NCI-H128 (cell line): ENCODE measurements around the gene ACOX3.
"Not testable (repeated sequence)": the region's sequence is repeated elsewhere in the genome, so short reads cannot be mapped to it uniquely, and the experiment has no call there.

Experiments used
- DNase-seq: peaks from one replicate; lab custom pipeline; 2025; ENCODE audit not compliant: unreplicated experiment; lab: John Stamatoyannopoulos, UW

Gene ACOX3

GRCh38 chr4:8440492-8441311 is at the start of gene ACOX3, which contains the start of gene TRMT44:
TSS of gene ACOX3 (minus strand) at chr4:8440723. CDS start at chr4:8416521, 24,202 bp downstream.
TSS of gene TRMT44 (plus strand) at chr4:8440777. CDS start at chr4:8440823, 46 bp downstream.
- DNase-seq, result peak; percentile 41

DNA sequence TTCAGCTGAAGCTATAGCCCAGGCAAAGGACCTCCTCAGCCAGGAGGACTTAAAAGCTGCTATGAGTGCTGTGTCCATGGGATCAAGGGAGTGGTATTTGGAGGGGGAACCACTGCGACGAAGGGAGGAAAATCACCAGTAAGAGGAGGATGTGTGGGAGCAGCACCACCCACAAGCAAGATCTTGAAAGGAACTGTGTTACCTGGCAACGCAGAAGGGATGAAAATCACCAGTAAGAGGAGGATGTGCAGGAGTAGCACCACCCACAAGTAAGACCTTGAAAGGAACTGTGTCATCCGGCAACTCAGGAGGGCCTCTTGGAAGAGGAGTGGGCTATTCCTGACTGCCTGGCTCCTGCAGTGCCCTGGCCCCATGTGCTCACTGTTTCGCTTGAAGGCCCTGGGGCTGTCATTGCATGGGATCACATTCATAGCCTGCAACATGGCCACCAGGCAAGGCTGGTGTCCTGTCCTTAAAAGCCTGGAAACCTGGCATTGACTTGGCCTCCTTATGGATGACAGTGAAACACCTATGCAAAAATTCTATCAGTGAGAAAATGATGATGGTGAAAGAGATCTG is 48.4 kb upstream of the ACOX3 start:
- no peak for DNase-seq

DNA sequence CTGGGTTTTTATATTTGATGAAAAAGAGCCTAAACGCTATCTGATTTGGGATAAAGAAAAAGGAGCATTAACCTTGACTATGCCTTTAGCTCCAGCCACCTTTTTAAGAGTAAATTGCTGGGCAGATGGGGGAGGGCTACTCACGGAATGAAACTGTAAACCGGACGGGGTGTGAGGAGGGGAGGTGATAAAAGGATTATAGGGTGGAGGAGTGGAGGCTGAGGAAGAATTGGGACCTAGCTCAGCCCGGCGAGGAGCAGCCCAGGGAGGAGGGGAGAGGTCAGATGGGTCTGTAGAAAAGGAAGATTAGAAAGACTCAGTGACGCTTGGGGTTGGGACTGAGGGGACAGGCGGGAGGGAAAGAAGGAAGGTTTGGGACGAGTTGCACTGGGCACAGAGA is 46.1 kb upstream of the ACOX3 start:
- DNase-seq, result not testable (repeated sequence)

GRCh38 chr4:8480221-8480620 is 39.7 kb upstream of the ACOX3 start:
- no peak for DNase-seq

GRCh38 chr4:8478801-8479744 is 38.5 kb upstream of the ACOX3 start:
- DNase-seq, result no peak

DNA sequence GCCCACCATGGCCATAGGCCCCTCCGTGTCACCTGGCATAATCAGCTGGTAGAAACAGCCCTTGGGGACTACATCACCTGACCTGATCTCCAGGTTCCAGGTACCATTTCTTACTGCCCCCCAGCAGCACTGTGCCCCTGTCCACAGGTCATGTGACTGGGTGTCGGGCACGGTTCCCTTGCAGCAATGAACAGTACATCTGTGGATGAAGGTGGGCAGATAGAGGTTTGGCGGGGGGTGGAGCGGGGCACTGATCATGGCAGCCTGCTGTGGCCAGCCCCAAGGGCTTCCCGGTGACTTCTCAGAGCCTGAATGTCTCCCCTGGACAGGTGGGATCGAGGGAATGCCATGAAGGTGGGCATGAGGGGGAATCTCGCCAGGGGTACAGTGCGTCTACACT is 37.8 kb upstream of the ACOX3 start:
- DNase-seq, result no peak

- DNase-seq, result no peak
Measured at GRCh38 chr4:8477676-8478075, 37.2 kb upstream of the ACOX3 start.

DNA sequence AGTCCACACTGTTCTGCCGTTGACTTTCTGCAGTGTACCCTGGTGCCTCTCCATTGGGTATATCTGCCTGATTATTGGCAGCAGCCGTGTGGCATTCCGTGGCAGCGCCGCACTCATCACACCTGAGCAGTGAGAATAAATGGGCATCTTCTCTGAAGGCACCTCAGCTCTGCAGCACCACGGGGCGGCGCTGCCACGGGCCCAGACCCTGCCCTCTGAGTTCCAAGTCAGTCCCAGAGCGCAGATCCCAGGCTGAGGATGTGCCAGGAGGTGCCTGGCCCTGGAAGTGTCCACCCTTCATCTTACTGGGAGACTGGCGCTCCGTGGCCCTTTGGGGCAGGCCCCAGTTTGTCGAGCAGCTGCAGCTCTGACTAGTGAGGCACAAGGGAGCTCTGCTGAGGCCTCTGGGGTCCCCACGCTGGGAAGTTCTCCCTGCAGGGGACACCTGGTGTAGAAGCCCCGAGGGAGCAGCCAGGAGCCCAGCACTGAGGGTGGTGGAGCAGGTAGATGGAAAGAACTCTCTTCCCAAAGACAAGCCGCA is 36.6 kb upstream of the ACOX3 start:
- no peak for DNase-seq

GRCh38 chr4:8475751-8476575 is 35.4 kb upstream of the ACOX3 start:
- DNase-seq, result no peak

- no peak for DNase-seq
Measured at GRCh38 chr4:8474856-8475255, 34.3 kb upstream of the ACOX3 start.

GRCh38 chr4:8473920-8474590 is 33.5 kb upstream of the ACOX3 start:
- no peak for DNase-seq

DNA sequence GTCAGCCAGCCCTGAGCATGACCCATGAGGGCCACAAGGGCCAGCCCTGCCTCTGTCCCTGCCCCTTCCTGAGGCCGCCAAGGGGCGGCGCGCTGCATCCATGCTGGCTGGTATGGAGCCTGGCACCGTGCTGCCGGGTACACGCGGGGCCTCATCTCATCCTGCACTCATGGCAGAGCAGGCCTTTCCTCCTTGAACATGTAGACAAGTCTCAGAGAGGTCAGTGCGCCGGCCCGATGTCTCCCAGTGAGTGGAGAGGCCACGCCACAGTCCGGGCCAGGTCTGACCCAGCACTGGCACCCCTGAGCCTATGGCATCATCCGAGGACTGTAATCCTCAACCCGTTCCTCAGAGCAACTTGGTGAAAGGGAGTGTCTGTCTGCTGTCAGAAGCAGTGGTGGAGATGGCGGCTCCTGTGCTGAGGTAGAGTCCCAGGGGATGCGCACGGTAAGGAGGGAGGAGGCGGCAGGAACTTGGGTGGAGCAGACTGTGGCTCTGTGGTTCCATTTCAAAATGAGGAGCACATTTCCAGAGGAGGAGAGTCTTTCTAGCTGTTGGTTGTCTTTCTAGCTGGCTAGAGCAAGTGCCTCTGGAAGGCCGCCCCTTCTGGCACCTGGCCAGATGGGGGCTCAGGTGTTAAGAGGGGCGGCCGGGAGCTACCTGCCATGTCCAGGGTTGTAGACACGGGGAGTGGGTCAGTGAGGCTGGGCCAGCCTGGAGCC is 32.8 kb upstream of the ACOX3 start:
- DNase-seq, result no peak

GRCh38 chr4:8472689-8473197 is 32.2 kb upstream of the ACOX3 start:
- no peak for DNase-seq

GRCh38 chr4:8472158-8472688 is 31.7 kb upstream of the ACOX3 start:
- no peak for DNase-seq

DNA sequence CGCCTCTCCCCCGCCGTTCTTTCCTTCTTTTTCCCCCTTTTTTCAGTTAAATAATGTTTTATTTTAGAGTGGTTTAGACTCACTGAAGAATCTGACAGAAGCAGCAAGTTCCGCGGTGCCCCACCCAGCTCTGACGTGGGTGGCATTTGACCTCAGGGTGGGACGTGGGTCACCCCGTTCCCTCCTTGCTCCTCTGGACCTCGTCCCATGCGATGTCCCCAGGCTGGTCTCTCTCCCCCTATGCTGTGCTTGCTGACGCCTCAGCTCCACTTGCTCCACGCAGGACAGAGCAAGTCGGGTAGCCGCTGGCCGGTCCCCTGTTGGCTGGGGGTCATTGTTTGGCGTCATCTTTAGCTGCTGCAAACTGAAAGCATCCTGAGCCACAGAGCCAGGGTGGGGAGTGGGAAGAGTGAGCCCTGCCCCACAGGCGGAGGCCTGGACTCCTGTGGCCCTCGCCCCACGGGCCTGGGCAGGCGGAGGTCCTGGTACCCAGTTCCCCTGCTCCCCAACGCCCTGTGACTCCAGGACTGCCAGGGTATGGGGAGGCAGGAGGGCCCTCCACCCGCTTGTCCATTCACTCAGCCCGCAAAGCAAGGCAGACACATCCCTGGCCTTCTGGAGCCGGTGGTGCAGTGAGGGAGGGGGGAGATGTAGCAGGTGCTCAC is 30.8 kb upstream of the ACOX3 start:
- DNase-seq, result no peak

DNA sequence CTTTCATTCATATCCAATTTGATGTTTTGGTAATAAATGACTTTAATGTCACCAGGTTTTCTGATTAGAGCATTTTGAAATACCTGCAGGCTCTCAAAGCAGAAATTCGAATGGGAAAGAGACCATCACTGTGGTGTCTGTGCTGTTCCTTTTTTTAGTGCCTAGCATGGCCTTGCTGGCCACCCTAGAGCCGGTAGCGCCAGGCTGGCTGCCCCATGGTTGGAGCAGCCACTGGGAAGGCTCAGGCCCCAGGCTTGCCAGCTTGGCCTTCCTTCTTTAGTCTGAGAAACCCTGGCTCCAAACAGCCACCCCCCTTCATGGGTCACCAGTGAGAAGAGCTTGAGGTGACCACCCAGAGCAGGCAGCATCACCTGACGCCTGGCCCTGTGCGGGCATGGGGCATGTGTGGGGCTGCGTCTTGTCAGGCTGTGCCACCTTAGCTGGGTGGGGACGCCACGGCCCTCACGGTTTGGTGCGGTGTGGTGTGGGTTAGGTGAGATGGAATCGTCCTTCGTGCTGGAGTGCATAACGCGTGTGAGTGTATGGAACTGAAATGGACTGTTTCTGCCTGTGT is 30.0 kb upstream of the ACOX3 start:
- no peak for DNase-seq

- no peak for DNase-seq
Measured at GRCh38 chr4:8469550-8469949, 29.0 kb upstream of the ACOX3 start.
